ENCODE measurements around the gene CASKIN2. TPM values are rescaled to one million over a fixed set of nuclear protein-coding genes. Genes with fewer than 3 reads are reported as not detected.

The CASKIN2 gene
- total and polyA plus RNA-seq, 10 of the 15 experiments (the other 5 are each of a cell fraction or from before 2014, with no cell fraction given): 0.02 to 2.7 (median 0.44) TPM; not detected in 1

- no peak overlapping the region for H3K4me3 ChIP-seq
- H3K36me3 ChIP-seq (ENCODE audit: control insufficient read depth in 2 of 2, insufficient read depth in 2 of 2, low read length in 1 of 2): no peaks in the 10 kb centered on the region
- intact Hi-C loops (cut with micrococcal nuclease; ENCODE audit: unreplicated experiment) (no loop called here), in situ Hi-C loops (cut with MboI) (no loop called here)
- ChIA-PET CTCF (no interaction called here), SMC1A (ENCODE audit: uncharacterized antibody, unreplicated experiment) (no interaction called here), POLR2A (interaction anchor here (0.7 kb wide), 1 partner anchor 518 kb away, joined by 3 read pairs; no protein-coding TSS in a partner anchor), RAD21 (ENCODE audit: unreplicated experiment) (interaction anchor here (1.1 kb wide), 1 partner anchor 222 kb away, joined by 5 read pairs; no protein-coding TSS in a partner anchor)
- H3K27ac ChIP-seq (ENCODE audit: control insufficient read depth, insufficient read depth): no peak overlapping the region
- no TSS peak for BruUV-seq (replicated peaks)
- TF ChIP-seq HDGF (IDR thresholded peaks at IDR 0.05): no peak
- no peak for TF ChIP-seq NRF1 (conservative IDR thresholded peaks at IDR 0.05; ENCODE audit: low read depth, low read length)
- TF ChIP-seq SMAD1 (IDR thresholded peaks at IDR 0.05; ENCODE audit: low read depth, partially characterized antibody): no peak
- TF ChIP-seq HDAC2 (IDR thresholded peaks at IDR 0.05): no peak
- no peak for TF ChIP-seq CEBPB (IDR thresholded peaks at IDR 0.05; ENCODE audit: borderline replicate concordance in 1 of 2, low read depth in 2 of 2, low read length in 2 of 2)
- TF ChIP-seq CBX5 (IDR thresholded peaks at IDR 0.05; ENCODE audit: low read depth): no peak
- TF ChIP-seq POLR2AphosphoS2 (IDR thresholded peaks at IDR 0.05; ENCODE audit: low read depth, low read length): no peak
- no peak for TF ChIP-seq ZBTB4 (CRISPR knock-in tag; IDR thresholded peaks at IDR 0.05)
- TF ChIP-seq ATF3 (IDR thresholded peaks at IDR 0.05; ENCODE audit: borderline replicate concordance, extremely low read depth, low read depth, low read length): no peak
- no peak for TF ChIP-seq E2F8 (IDR thresholded peaks at IDR 0.05; ENCODE audit: low read depth, partially characterized antibody)
- TF ChIP-seq EED (IDR thresholded peaks at IDR 0.05; ENCODE audit: low read depth): no peak
- TF ChIP-seq RB1 (IDR thresholded peaks at IDR 0.05; ENCODE audit: borderline replicate concordance): no peak
- no peak for TF ChIP-seq TAF1 (IDR thresholded peaks at IDR 0.05; ENCODE audit: borderline replicate concordance, low read depth, low read length)
- peaks cover 17% of the 10 kb centered on the region for H3K4me1 ChIP-seq (ENCODE audit: control insufficient read depth, insufficient read depth, low read length)
- no peak overlapping the region for H2AFZ ChIP-seq (ENCODE audit: control insufficient read depth, low read depth, low read length)
- H3K9ac ChIP-seq (ENCODE audit: control insufficient read depth, insufficient read depth, low read length): no peak overlapping the region
- no peak for DNase-seq (ENCODE audit: low read depth, low spot score)
- no peaks in the 10 kb centered on the region for H3K9me3 ChIP-seq (replicated peaks; ENCODE audit: control insufficient read depth, insufficient read depth, low read length)
- WGBS (ENCODE audit: insufficient coverage, insufficient replicate concordance, low lambda C conversion rate, missing lambda C conversion rate): 62% methylated on average over 19 of the region's 19 CpGs
- H4K20me1 ChIP-seq (ENCODE audit: control insufficient read depth, insufficient read depth): no peaks in the 10 kb centered on the region
- H3K27me3 ChIP-seq (replicated peaks in 1 of 2; ENCODE audit: control insufficient read depth in 2 of 2, insufficient read depth in 2 of 2, low read length in 1 of 2): peaks cover 0 to 6% of the 10 kb centered on the region in 2 experiments; a peak in 2 of 4 replicates
- no peak for FAIRE-seq
- ATAC-seq: no peak
- H3K79me2 ChIP-seq (ENCODE audit: control insufficient read depth, insufficient read depth, low read length): no peaks in the 10 kb centered on the region
- no peak overlapping the region for H3K4me2 ChIP-seq (ENCODE audit: control insufficient read depth, insufficient read depth)
These were observed 15.7 kb upstream of the CASKIN2 start for GRCh38 chr17:75530837-75531720.

All from GM12878 (cell line).